Endothelial cell of umbilical vein (primary cell): ENCODE measurements around the gene INPP5E.

Experiments used
- EZH2 ChIP-seq: IDR thresholded peaks from 2 replicates; pipeline ENCODE4 v1.6.1; 2012; ENCODE audit warnings: borderline replicate concordance, low read depth, mild to moderate bottlenecking, moderate library complexity, low read length, inconsistent platforms; ENCODE audit not compliant: severe bottlenecking
- POLR2AphosphoS5 ChIP-seq: IDR thresholded peaks from 2 replicates; pipeline ENCODE4 v1.6.1; 2012; ENCODE audit warnings: low read depth, mild to moderate bottlenecking, control low read depth, low read length, moderate library complexity; ENCODE audit not compliant: insufficient read depth

DNA sequence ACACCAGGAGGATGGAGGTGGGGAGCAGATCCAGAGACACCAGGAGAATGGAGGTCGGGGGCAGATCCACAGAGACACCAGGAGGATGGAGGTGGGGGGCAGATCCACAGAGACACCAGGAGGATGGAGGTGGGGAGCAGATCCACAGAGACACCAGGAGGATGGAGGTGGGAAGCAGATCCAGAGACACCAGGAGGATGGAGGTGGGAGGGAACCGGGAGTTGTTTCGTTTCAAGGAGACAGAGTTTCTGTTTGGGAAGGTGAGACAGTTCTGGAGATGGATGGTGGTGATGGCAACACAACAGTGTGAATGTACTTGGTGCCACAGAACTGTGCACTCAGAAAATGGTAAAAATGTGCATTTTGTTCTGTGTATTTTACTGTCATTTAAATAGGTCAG lies 9.0 kb upstream of the INPP5E start:
- TF ChIP-seq EZH2 (no peak), POLR2AphosphoS5 (no peak)
